Choroid plexus epithelial cell (primary cell): ENCODE results near the gene GNLY.

Source experiments
- DNase-seq: peaks from one replicate; pipeline ENCODE4 v3.0.0-alpha.2; 2010; ENCODE audit warnings: low read depth
- H3K4me3 ChIP-seq: 2 replicates; pipeline ENCODE4 v1.5.1; 2011; ENCODE audit warnings: low read depth, mild to moderate bottlenecking, control low read depth, low read length, moderate library complexity
- CTCF ChIP-seq: conservative IDR thresholded peaks from 2 replicates; pipeline ENCODE4 v1.5.1; 2011; ENCODE audit warnings: low read depth, mild to moderate bottlenecking, control low read depth, inconsistent platforms, low read length, moderate library complexity

The GNLY gene

GRCh38 chr2:85728342-85728741 lies 34.2 kb downstream of the GNLY start:
- no peak for DNase-seq
- no peak overlapping the region for H3K4me3 ChIP-seq
- no peak for TF ChIP-seq CTCF

GRCh38 chr2:85728883-85729824 lies 35.0 kb downstream of the GNLY start:
- DNase-seq = peak; percentile 88
- no peak overlapping the region for H3K4me3 ChIP-seq
- TF ChIP-seq CTCF = peak; percentile 97

GRCh38 chr2:85729825-85730510 lies 35.8 kb downstream of the GNLY start:
- H3K4me3 ChIP-seq = no peak overlapping the region
- TF ChIP-seq CTCF = no peak
- DNase-seq = no peak

GRCh38 chr2:85730686-85731230 lies 36.6 kb downstream of the GNLY start:
- no peak overlapping the region for H3K4me3 ChIP-seq
- DNase-seq = no peak
- TF ChIP-seq CTCF = no peak

- TF ChIP-seq CTCF = no peak
- no peak overlapping the region for H3K4me3 ChIP-seq
- no peak for DNase-seq
These were observed 37.4 kb downstream of the GNLY start for GRCh38 chr2:85731606-85732005.

- DNase-seq = no peak
- no peak for TF ChIP-seq CTCF
- no peak overlapping the region for H3K4me3 ChIP-seq
These were observed 38.4 kb downstream of the GNLY start for GRCh38 chr2:85732467-85733120.
